HCT116 (cell line): ENCODE results near the gene DUSP14. TPM values are rescaled to one million over a fixed set of nuclear protein-coding genes. Genes with fewer than 3 reads are reported as not detected.

Source experiments
- ATAC-seq: fragments of 200-7000 bp; cut with Tn5 transposase; 2 replicates; pipeline ENCODE4 v1.9.1; 2020; ENCODE audit warnings: mild to moderate bottlenecking, moderate library complexity
- BruUV-seq: library from RNA; stranded (reverse); fragments of 400-500 nt; replicated peaks from 2 replicates; lab custom pipeline; 2021; lab: Mats Ljungman, UMichigan
- CTCF ChIA-PET: fragments of 300-600 bp; sonication (Branson Sonifier 250); formaldehyde crosslinking; loops from one replicate; lab custom pipeline; 2021; ENCODE audit warnings: antibody characterized with exemption; lab: Charles Lee
- POLR2A ChIA-PET: fragments of 300-600, 350-600 bp; sonication (Branson Sonifier 250); formaldehyde crosslinking; loops from one replicate; lab custom pipeline; 2021; ENCODE audit warnings: antibody characterized with exemption; lab: Charles Lee
- RAD21 ChIA-PET, 2 experiments: fragments of 300-600 bp; sonication (Branson Sonifier 250); formaldehyde crosslinking; loops; one replicate each; lab custom pipeline; 2023; ENCODE audit warnings: low total read pairs in 2 of 2; ENCODE audit not compliant: uncharacterized antibody in 2 of 2, unreplicated experiment in 2 of 2, low non-redundant PET in 1 of 2; lab: Charles Lee
- DNase-seq: peaks from one replicate; pipeline ENCODE4 v3.0.0-alpha.2; 2010; ENCODE audit warnings: low read depth, low spot score
- H2AFZ ChIP-seq: fragments of 200-600 bp; shearing (Covaris generic), sonication (generic); 2 replicates; pipeline ENCODE4 v1.6.1; 2017; ENCODE audit warnings: low read depth, mixed run types, mixed read lengths, antibody characterized with exemption, low read length; ENCODE audit not compliant: poor library complexity, severe bottlenecking
- H3K27ac ChIP-seq: 2 replicates; pipeline ENCODE4 v1.5.1; 2012; ENCODE audit warnings: low read depth, low read length
- H3K27me3 ChIP-seq: fragments of 200-600 bp; sonication (generic); 2 replicates; pipeline ENCODE4 v1.6.1; 2016; ENCODE audit warnings: mixed run types, low read length, mixed read lengths; ENCODE audit not compliant: insufficient read depth
- H3K36me3 ChIP-seq, 2 experiments: fragments of 200-500 bp in 1 of 2; fragments of 200-600 bp in 1 of 2; sonication (Bioruptor generic) in 1 of 2; sonication (generic) in 1 of 2; 2 replicates each; pipeline versions ENCODE4 v1.5.1 to v1.6.1; 2014 to 2016; ENCODE audit warnings: low read length in 2 of 2, inconsistent platforms in 1 of 2, mixed read lengths in 1 of 2, mixed run types in 1 of 2; ENCODE audit not compliant: insufficient read depth in 2 of 2, control insufficient read depth in 1 of 2
- H3K4me1 ChIP-seq, 2 experiments: fragments of 200-600 bp in 1 of 2; sonication (generic) in 1 of 2; 2 replicates each; pipeline versions ENCODE4 v1.5.1 to v1.6.1; 2012 to 2017; ENCODE audit warnings: low read length in 2 of 2, inconsistent platforms in 1 of 2, mild to moderate bottlenecking in 1 of 2, mixed read lengths in 1 of 2, mixed run types in 1 of 2, moderate library complexity in 1 of 2; ENCODE audit not compliant: insufficient read depth in 2 of 2, control insufficient read depth in 1 of 2
- H3K4me2 ChIP-seq: fragments of 200-600 bp; sonication (generic); 2 replicates; pipeline ENCODE4 v1.6.1; 2017; ENCODE audit warnings: mixed run types, low read length, mixed read lengths
- H3K4me3 ChIP-seq, 2 experiments: fragments of 200-600 bp in 1 of 2; sonication (generic) in 1 of 2; replicated peaks in 1 of 2; 2 replicates each; pipeline ENCODE4 v1.5.1; 2011 to 2016; ENCODE audit warnings: low read length in 2 of 2, control low read depth in 1 of 2, low read depth in 1 of 2, mild to moderate bottlenecking in 1 of 2, mixed read lengths in 1 of 2, mixed run types in 1 of 2
- H3K79me2 ChIP-seq: fragments of 200-600 bp; sonication (generic); 2 replicates; pipeline ENCODE4 v1.6.1; 2017; ENCODE audit warnings: mild to moderate bottlenecking, mixed run types, low read length, moderate library complexity, mixed read lengths; ENCODE audit not compliant: insufficient read depth
- H3K9ac ChIP-seq: fragments of 200-600 bp; sonication (generic); 2 replicates; pipeline ENCODE4 v1.6.1; 2016; ENCODE audit warnings: low read length, mixed read lengths
- H3K9me2 ChIP-seq: fragments of 200-600 bp; sonication (generic), shearing (Covaris generic); 2 replicates; pipeline ENCODE4 v1.6.1; 2017; ENCODE audit warnings: mixed run types, mild to moderate bottlenecking, moderate library complexity; ENCODE audit not compliant: insufficient read depth
- H3K9me3 ChIP-seq, 2 experiments: fragments of 200-500 bp in 1 of 2; fragments of 200-600 bp in 1 of 2; sonication (Bioruptor generic) in 1 of 2; sonication (generic) in 1 of 2; 2 replicates each; pipeline ENCODE4 v1.6.1; 2014 to 2017; ENCODE audit warnings: low read length in 2 of 2, mixed read lengths in 2 of 2, inconsistent platforms in 1 of 2, low read depth in 1 of 2, mild to moderate bottlenecking in 1 of 2, mixed run types in 1 of 2, moderate library complexity in 1 of 2; ENCODE audit not compliant: control insufficient read depth in 1 of 2, insufficient read depth in 1 of 2
- H4K20me1 ChIP-seq: fragments of 200-600 bp; sonication (generic), shearing (Covaris generic); 2 replicates; pipeline ENCODE4 v1.6.1; 2017; ENCODE audit warnings: mixed run types, mild to moderate bottlenecking, moderate library complexity; ENCODE audit not compliant: insufficient read depth
- CBX3 ChIP-seq: IDR thresholded peaks from 2 replicates; pipeline ENCODE4 v1.6.1; 2012; ENCODE audit warnings: low read depth
- EZH2 ChIP-seq: fragments of 200-600 bp; sonication (generic); IDR thresholded peaks from 2 replicates; pipeline ENCODE4 v1.6.1; 2017; ENCODE audit warnings: antibody characterized with exemption, mixed run types
- FOSL1 ChIP-seq: IDR thresholded peaks from 2 replicates; pipeline ENCODE4 v1.6.1; 2012; ENCODE audit warnings: low read depth
- MAX ChIP-seq: IDR thresholded peaks from 2 replicates; pipeline ENCODE4 v1.6.1; 2012
- REST ChIP-seq: IDR thresholded peaks from 2 replicates; pipeline ENCODE4 v1.6.1; 2012; ENCODE audit warnings: low read depth
- SP1 ChIP-seq: IDR thresholded peaks from 2 replicates; pipeline ENCODE4 v1.6.1; 2012; ENCODE audit warnings: low read depth
- TCF7L2 ChIP-seq: IDR thresholded peaks from 2 replicates; pipeline ENCODE4 v1.7.0; 2011; ENCODE audit warnings: borderline replicate concordance, inconsistent platforms; ENCODE audit not compliant: insufficient read depth, insufficient read length; ENCODE audit errors: extremely low read depth
- YY1 ChIP-seq: IDR thresholded peaks from 2 replicates; pipeline ENCODE4 v1.6.1; 2011; ENCODE audit warnings: low read length, low read depth, moderate library complexity, mild to moderate bottlenecking; ENCODE audit not compliant: insufficient replicate concordance; ENCODE audit errors: extremely low read depth
- intact Hi-C: fragments of 100-400 bp; cut with micrococcal nuclease; formaldehyde crosslinking; loops from 2 replicates; pipeline ENCODE4 v1.10.0; 2022
- total RNA-seq: library from RNA; stranded (reverse); gene quantifications from one replicate; pipeline ENCODE4 v1.2.1, GENCODE V29; 2021; ENCODE audit not compliant: unreplicated experiment

DUSP14 gene
- total RNA-seq, 1 experiment from 2014 or later = 27.6 TPM

GRCh38 chr17:37535906-37536305, 46.2 kb downstream of the DUSP14 start:
- Histone ChIP-seq H3K4me1 (no peaks in the 10 kb centered on the region), H3K27me3 (no peaks in the 10 kb centered on the region), H3K4me2 (no peak overlapping the region), H3K9me3 (no peaks in the 10 kb centered on the region), H3K36me3 (peaks cover 6 to 11% of the 10 kb centered on the region in 2 experiments; a peak in 3 of 4 replicates), H3K4me3 (no peak overlapping the region), H3K9me2 (no peaks in the 10 kb centered on the region), H4K20me1 (no peaks in the 10 kb centered on the region), H3K27ac (no peak overlapping the region), H2AFZ (no peak overlapping the region), H3K79me2 (no peaks in the 10 kb centered on the region), H3K9ac (no peak overlapping the region)
- CTCF ChIA-PET = no interaction called here
- DNase-seq (no peak), ATAC-seq (no peak)
- RAD21 ChIA-PET = interaction anchor here in 1 of 2 experiments (0.6 kb wide), 1 partner anchor 757 kb away, joined by 3 read pairs; no protein-coding TSS in a partner anchor
- intact Hi-C loops = no loop called here
- BruUV-seq = no TSS peak
- POLR2A ChIA-PET = no interaction called here
- TF ChIP-seq MAX (no peak), YY1 (no peak), FOSL1 (no peak), TCF7L2 (no peak), REST (no peak), SP1 (no peak), EZH2 (no peak), CBX3 (no peak)
